ENCODE data around the gene CCIN. TPM values are rescaled to one million over a fixed set of nuclear protein-coding genes. Genes with fewer than 3 reads are reported as not detected.

CCIN gene
- total and polyA plus RNA-seq, 2 of the 13 experiments (the other 11 are each of a cell fraction or from before 2014, with no cell fraction given), result not detected

GRCh38 chr9:36207546-36208012, 38.4 kb downstream of the CCIN start (continued):
- TF ChIP-seq PTBP1 (IDR thresholded peaks at IDR 0.05; ENCODE audit: low read depth, low read length, poor library complexity, severe bottlenecking) (no peak), ATF2 (CRISPR knock-in tag; IDR thresholded peaks at IDR 0.05) (peak; percentile 27; the same call in 1 of the 2 replicates), ISL2 (CRISPR knock-in tag; IDR thresholded peaks at IDR 0.05) (peak; percentile 54), EP300 (IDR thresholded peaks at IDR 0.05; ENCODE audit: low read depth in 2 of 2, low read length in 2 of 2) (peak in 1 of 2 experiments; percentile 65; a peak in 1 of 4 replicates), EP300 (CRISPR knock-in tag; IDR thresholded peaks at IDR 0.05; ENCODE audit: borderline replicate concordance) (no peak; the same call in 1 of the 2 replicates), FOXO1 (CRISPR knock-in tag; IDR thresholded peaks at IDR 0.05) (0 out of 2 replicates have a peak, but pooled peaks have one; percentile 21), STAT5B (CRISPR knock-in tag; IDR thresholded peaks at IDR 0.05) (no peak), ZNF691 (CRISPR knock-in tag; IDR thresholded peaks at IDR 0.05; ENCODE audit: borderline replicate concordance, low read depth) (no peak), ZNF12 (CRISPR knock-in tag; IDR thresholded peaks at IDR 0.05) (peak; percentile 98), ZNF34 (CRISPR knock-in tag; IDR thresholded peaks at IDR 0.05; ENCODE audit: borderline replicate concordance) (no peak), ARID4A (CRISPR knock-in tag; IDR thresholded peaks at IDR 0.05; ENCODE audit: borderline replicate concordance) (peak; percentile 70; the same call in 1 of the 2 replicates), CBFB (CRISPR knock-in tag; IDR thresholded peaks at IDR 0.05) (no peak), JUNB (CRISPR knock-in tag; IDR thresholded peaks at IDR 0.05; ENCODE audit: borderline replicate concordance) (no peak), FOSL2 (CRISPR knock-in tag; IDR thresholded peaks at IDR 0.05) (peak; percentile 34), PAXIP1 (CRISPR knock-in tag; conservative IDR thresholded peaks at IDR 0.05) (peak; percentile 77), HDAC2 (CRISPR knock-in tag; IDR thresholded peaks at IDR 0.05) (peak; percentile 35), JARID2 (CRISPR knock-in tag; IDR thresholded peaks at IDR 0.05; ENCODE audit: insufficient replicate concordance) (no peak), SP5 (CRISPR knock-in tag; IDR thresholded peaks at IDR 0.05; ENCODE audit: borderline replicate concordance, low read depth) (peak; percentile 68), ZNF331 (CRISPR knock-in tag; IDR thresholded peaks at IDR 0.05) (peak; percentile 50; the same call in 1 of the 2 replicates), CEBPG (CRISPR knock-in tag; IDR thresholded peaks at IDR 0.05) (0 out of 2 replicates have a peak, but pooled peaks have one; percentile 11), NCOA2 (CRISPR knock-in tag; IDR thresholded peaks at IDR 0.05) (peak; percentile 53; the same call in 1 of the 2 replicates)

Data from HepG2 (cell line).